BE2C (cell line): Measurements from ENCODE around the gene OR2B6.
"Not testable (repeated sequence)": the region's sequence is repeated elsewhere in the genome, so short reads cannot be mapped to it uniquely, and the experiment has no call there.

Source experiments
- DNase-seq: peaks from one replicate; pipeline ENCODE4 v3.0.0-alpha.2; 2020
- H3K27me3 ChIP-seq: fragments of 250-450 bp; sonication (Bioruptor Pico); 2 replicates; pipeline ENCODE4 v1.5.1; 2020; ENCODE audit warnings: mild to moderate bottlenecking
- H3K36me3 ChIP-seq: fragments of 250-450 bp; sonication (Bioruptor Pico); 2 replicates; pipeline ENCODE4 v1.5.1; 2020; ENCODE audit warnings: mild to moderate bottlenecking
- H3K4me1 ChIP-seq: fragments of 250-450 bp; sonication (Bioruptor Pico); 2 replicates; pipeline ENCODE4 v1.5.1; 2020
- H3K4me3 ChIP-seq: 2 replicates; pipeline ENCODE4 v1.5.1; 2011; ENCODE audit warnings: low read depth, low read length
- H3K9me3 ChIP-seq: fragments of 250-450 bp; sonication (Bioruptor Pico); 2 replicates; pipeline ENCODE4 v1.5.1; 2020
- TF ChIP-seq, protein P1 (sequence below): IDR thresholded peaks from 2 replicates; pipeline ENCODE4 v1.5.1; 2012; ENCODE audit warnings: mild to moderate bottlenecking, low read depth, low read length

The OR2B6 gene

DNA sequence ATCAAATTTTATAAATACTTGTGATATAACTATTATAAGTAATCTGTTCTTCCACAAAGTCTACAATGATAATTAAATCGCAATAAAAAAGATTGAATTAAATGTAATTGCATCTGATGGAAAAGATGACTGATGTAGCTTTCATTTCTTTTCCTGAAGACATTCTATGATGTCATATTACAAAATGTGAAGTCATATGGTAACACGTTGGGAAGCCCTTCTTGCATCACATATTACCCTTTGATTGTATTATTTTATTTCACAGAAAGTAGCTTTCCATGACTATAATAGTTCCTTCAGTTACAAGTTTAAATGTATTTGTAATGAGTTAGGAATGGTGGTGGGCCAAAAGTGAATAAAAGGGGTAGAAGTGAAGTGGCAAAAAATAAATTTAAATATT is 25.8 kb upstream of the OR2B6 start:
- H3K9me3 ChIP-seq, result no peaks in the 10 kb centered on the region
- no peak overlapping the region for H3K4me3 ChIP-seq
- TF ChIP-seq, protein P1, sequence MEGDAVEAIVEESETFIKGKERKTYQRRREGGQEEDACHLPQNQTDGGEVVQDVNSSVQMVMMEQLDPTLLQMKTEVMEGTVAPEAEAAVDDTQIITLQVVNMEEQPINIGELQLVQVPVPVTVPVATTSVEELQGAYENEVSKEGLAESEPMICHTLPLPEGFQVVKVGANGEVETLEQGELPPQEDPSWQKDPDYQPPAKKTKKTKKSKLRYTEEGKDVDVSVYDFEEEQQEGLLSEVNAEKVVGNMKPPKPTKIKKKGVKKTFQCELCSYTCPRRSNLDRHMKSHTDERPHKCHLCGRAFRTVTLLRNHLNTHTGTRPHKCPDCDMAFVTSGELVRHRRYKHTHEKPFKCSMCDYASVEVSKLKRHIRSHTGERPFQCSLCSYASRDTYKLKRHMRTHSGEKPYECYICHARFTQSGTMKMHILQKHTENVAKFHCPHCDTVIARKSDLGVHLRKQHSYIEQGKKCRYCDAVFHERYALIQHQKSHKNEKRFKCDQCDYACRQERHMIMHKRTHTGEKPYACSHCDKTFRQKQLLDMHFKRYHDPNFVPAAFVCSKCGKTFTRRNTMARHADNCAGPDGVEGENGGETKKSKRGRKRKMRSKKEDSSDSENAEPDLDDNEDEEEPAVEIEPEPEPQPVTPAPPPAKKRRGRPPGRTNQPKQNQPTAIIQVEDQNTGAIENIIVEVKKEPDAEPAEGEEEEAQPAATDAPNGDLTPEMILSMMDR, result no peak
- no peaks in the 10 kb centered on the region for H3K4me1 ChIP-seq
- DNase-seq, result no peak
- no peaks in the 10 kb centered on the region for H3K36me3 ChIP-seq
- H3K27me3 ChIP-seq, result peaks cover 9% of the 10 kb centered on the region; the same call in 1 of the 2 replicates

DNA sequence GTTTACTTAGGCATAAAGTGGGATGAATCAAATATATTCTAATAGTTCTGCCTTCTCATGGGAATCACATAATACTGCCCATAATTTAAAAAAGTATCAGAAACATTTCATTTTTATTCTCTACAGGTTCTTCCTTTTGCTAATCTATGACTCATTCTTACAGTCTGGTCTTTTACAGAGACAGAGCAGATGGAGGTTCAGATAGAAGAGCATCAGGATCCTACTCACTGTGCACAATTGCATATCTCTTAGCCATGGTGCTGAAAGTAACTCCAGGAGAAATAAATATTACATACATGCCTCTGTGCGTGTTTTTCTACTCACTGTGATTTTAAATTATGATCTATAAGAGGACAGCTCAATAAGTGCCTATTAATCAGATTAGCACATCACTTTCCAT is 16.3 kb upstream of the OR2B6 start:
- H3K9me3 ChIP-seq, result no peaks in the 10 kb centered on the region
- no peak overlapping the region for H3K4me3 ChIP-seq
- TF ChIP-seq, protein P1, result no peak
- H3K27me3 ChIP-seq, result peaks cover 18% of the 10 kb centered on the region
- H3K36me3 ChIP-seq, result no peaks in the 10 kb centered on the region
- H3K4me1 ChIP-seq, result no peaks in the 10 kb centered on the region
- no peak for DNase-seq

DNA sequence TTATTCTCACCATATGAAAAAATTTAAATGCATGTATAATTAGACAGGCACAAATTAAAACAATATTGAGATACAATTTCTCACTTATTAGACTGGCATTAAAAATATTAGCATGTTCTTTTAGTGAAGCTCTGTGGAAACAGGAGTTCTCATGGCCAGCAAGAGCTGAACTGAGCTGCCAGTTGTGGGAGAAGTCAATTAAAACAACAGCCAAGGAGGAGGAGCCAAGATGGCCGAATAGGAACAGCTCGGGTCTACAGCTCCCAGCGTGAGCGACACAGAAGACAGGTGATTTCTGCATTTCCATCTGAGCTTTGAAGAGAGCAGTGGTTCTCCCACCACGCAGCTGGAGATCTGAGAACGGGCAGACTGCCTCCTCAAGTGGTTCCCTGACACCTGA is 14.0 kb upstream of the OR2B6 start:
- H3K36me3 ChIP-seq, H3K27me3 ChIP-seq, H3K4me1 ChIP-seq, DNase-seq, H3K4me3 ChIP-seq, H3K9me3 ChIP-seq: not testable (repeated sequence)

DNA sequence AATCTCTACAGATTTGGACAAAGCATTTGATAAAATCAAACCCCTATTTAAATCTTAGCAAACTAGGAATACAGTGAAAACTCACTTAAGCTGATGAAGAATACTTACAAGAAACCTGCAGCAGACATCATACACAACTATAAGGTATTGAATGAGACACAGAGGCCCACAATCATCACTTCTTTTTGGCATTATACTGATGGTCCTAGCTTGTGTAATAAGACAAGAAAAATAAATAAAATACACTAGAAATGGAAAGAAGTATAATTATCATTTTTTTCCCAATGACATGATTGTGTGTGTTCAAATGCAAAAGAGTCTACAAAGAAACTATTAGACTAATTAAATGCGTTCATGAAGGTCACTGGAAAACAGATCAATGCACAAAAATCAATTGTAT is 8.8 kb upstream of the OR2B6 start:
- no peak overlapping the region for H3K4me3 ChIP-seq
- no peak for DNase-seq
- H3K36me3 ChIP-seq, result no peaks in the 10 kb centered on the region
- peaks cover 15% of the 10 kb centered on the region for H3K27me3 ChIP-seq
- H3K4me1 ChIP-seq, result no peaks in the 10 kb centered on the region
- TF ChIP-seq, protein P1, result no peak
- H3K9me3 ChIP-seq, result no peaks in the 10 kb centered on the region

DNA sequence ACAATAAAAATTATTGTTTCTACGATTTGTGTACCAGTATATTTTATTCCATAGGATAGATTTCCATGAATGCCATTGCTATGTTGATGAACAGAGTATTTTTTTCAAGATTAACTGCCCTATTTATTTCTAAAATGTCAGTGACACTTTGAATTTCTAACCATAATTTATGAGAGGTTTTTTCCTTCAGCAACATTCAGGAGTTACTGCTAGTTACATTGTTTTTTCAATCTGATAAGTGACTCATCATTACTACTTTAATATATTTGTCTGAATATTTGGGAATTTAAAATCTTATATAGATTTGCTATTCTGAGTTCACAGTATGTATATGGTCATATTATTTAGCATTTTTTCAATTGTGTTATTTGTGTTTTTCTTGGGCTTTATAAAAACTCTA is 6.0 kb upstream of the OR2B6 start:
- TF ChIP-seq, protein P1, result no peak
- no peak overlapping the region for H3K4me3 ChIP-seq
- no peaks in the 10 kb centered on the region for H3K9me3 ChIP-seq
- no peaks in the 10 kb centered on the region for H3K36me3 ChIP-seq
- no peaks in the 10 kb centered on the region for H3K4me1 ChIP-seq
- DNase-seq, result no peak
- H3K27me3 ChIP-seq, result peaks cover 22% of the 10 kb centered on the region

DNA sequence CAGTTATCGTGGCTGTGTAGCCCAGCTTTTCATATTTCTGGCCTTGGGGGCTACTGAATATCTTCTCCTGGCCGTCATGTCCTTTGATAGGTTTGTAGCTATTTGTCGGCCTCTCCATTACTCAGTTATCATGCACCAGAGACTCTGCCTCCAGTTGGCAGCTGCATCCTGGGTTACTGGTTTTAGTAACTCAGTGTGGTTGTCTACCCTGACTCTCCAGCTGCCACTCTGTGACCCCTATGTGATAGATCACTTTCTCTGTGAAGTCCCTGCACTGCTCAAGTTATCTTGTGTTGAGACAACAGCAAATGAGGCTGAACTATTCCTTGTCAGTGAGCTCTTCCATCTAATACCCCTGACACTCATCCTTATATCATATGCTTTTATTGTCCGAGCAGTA is 475 bp downstream of the OR2B6 start:
- TF ChIP-seq, protein P1, result no peak
- DNase-seq, result no peak
- H3K4me1 ChIP-seq, result no peaks in the 10 kb centered on the region

DNA sequence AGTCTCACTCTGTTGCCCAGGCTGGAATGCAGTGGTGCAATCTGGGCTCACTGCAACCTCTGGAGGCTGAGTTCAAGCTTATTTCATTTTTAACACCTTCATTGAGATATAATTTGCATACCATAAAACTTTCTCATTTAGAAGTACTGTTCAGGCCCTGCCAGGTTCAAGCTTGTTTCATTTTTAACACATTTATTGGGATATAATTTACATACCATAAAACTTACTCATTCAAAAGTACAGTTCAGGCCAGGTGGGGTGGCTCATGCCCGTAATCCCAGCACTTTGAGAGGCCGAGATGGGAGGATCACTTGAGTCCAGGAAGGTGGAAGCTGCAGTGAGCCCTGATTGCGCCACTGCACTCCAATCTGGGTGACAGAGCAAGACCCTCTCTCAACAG is 5.5 kb downstream of the OR2B6 start:
- peaks cover 3% of the 10 kb centered on the region; the same call in 1 of the 2 replicates for H3K27me3 ChIP-seq
- TF ChIP-seq, protein P1, result no peak
- H3K4me1 ChIP-seq, result no peaks in the 10 kb centered on the region
- no peak overlapping the region for H3K4me3 ChIP-seq
- H3K9me3 ChIP-seq, result no peaks in the 10 kb centered on the region
- DNase-seq, result no peak
- H3K36me3 ChIP-seq, result no peaks in the 10 kb centered on the region

More for the DNA sequence above, 475 bp downstream of the OR2B6 start:
- Histone ChIP-seq H3K4me3 (no peak overlapping the region), H3K27me3 (peaks cover 22% of the 10 kb centered on the region), H3K36me3 (no peaks in the 10 kb centered on the region), H3K9me3 (no peaks in the 10 kb centered on the region)
